ENCODE data around the gene LHX8.
"Not testable (repeated sequence)": the region's sequence is repeated elsewhere in the genome, so short reads cannot be mapped to it uniquely, and the experiment has no call there.

LHX8 gene

GRCh38 chr1:75133750-75134646 is at the start of gene LHX8:
Gene LHX8, plus strand, starts transcription at chr1:75134388. Its CDS starts 2,227 bp downstream, at chr1:75136615.
- no peak for DNase-seq (ENCODE audit: low read depth in 2 of 2)

DNA sequence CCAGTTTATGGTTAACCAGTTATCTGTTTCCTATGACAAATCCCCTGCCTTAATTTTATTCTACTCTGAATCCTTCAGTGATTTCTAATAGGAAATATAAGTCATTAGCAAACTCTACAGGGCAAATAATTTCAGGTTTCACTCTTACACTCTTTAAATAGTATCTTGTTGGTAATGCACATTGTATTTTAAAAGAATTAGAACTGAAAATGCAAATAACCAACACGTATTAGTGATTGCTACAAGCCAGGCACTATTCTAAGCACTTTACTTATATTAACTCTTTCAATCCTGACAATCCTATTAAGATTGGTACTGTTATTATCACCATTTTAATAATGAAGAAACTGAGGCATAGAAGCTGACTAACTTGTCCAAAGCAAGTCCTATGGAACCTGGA is 48.3 kb upstream of the LHX8 start:
- DNase-seq (ENCODE audit: low read depth in 2 of 2): no peak

DNA sequence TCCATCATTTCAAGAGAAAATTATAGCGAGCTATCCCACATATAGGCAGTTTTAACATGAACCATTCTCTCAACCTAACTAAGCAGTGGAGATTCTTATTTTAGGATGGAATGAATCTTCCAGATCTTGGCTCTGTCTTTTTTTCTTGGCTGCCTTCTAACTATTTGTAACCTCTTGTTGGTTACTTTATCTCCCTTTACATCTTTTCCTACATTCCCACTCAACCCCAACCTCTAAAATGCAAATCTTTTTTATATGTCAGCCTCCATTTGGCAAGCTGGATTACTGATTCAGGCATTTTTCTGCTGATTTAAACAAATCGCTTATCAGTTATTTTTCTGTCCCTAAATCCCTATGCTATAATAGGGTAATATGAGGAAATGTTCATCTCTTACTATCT is 46.9 kb upstream of the LHX8 start:
- DNase-seq (ENCODE audit: low read depth in 2 of 2): no peak

- no peak for DNase-seq (ENCODE audit: low read depth in 2 of 2)
Observed at GRCh38 chr1:75092141-75092540, 42.0 kb upstream of the LHX8 start.

- peak; percentile 1 to 9 for DNase-seq (ENCODE audit: low read depth in 2 of 2)
Observed at GRCh38 chr1:75097654-75098053, 36.5 kb upstream of the LHX8 start.

DNA sequence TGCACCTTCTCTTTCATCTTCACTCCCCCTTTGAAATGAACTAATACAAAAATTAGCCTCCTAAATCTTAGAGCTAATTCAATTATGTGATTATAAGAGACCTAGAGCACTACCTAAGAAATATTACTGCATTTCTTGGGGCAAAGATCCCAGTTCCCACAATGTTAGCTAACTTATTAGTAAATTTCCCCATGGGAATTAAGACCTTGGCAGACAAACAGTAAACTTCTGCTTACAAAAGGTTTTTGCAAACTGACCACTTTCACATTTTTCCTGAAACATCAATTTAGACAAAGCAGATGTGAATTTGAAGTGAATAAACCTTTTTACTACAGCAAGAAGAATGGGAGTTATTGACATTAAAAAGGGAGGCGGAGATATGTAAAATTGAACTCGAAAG is 34.6 kb upstream of the LHX8 start:
- no peak for DNase-seq (ENCODE audit: low read depth in 2 of 2)

GRCh38 chr1:75100481-75101092 is 33.6 kb upstream of the LHX8 start:
- DNase-seq (ENCODE audit: low read depth in 2 of 2): no peak

- DNase-seq (ENCODE audit: low read depth in 2 of 2): not testable (repeated sequence)
Observed at GRCh38 chr1:75112362-75112951, 21.7 kb upstream of the LHX8 start.

DNA sequence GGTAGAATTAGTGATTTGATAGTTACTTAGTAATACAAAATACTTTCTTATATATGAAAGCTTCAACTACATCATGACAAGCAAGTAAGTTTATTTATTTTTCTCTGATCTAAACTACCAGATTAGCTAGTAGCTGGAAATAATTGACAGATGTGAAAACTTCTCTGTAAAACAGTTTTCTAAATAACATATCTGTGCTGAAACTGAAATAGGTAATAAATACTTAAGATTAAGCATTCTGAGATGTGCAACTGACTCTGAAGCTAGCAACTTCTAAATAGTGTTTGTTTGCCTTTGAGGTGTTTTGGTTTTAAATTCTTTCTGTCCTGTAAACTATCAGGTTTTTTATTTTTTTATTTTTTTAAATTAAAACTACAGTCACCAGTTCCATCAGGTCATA is 18.5 kb upstream of the LHX8 start:
- DNase-seq (ENCODE audit: low read depth in 2 of 2): no peak

GRCh38 chr1:75123756-75124155 is 10.4 kb upstream of the LHX8 start:
- no peak for DNase-seq (ENCODE audit: low read depth in 2 of 2)

DNA sequence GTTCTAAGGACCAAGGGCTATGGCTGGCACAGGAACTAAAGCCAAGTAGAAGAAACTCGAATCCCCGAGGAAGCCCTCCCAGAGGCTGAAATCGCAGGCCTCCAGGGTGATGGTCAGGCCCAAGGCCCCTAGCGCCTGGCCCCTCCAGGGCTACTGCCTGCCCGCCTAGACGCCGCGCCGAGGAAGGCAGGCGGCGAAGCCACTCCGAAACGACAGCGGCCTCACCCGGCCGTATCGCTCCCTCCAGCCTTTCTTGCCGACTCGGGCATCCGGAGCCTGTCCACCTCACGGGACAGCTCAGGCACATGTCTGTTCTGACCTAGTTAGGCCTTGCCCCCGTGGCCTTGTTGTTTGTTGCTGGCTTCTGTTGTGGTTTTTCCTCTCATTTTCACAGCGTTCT is 9.7 kb upstream of the LHX8 start:
- DNase-seq (ENCODE audit: low read depth in 2 of 2): no peak

- no peak for DNase-seq (ENCODE audit: low read depth in 2 of 2)
Observed at GRCh38 chr1:75125161-75125726, 8.9 kb upstream of the LHX8 start.

GRCh38 chr1:75126611-75127101 is 7.5 kb upstream of the LHX8 start:
- DNase-seq (ENCODE audit: low read depth in 2 of 2): no peak

- no peak for DNase-seq (ENCODE audit: low read depth in 2 of 2)
Observed at GRCh38 chr1:75127916-75128717, 6.1 kb upstream of the LHX8 start.

- no peak for DNase-seq (ENCODE audit: low read depth in 2 of 2)
Observed at GRCh38 chr1:75129660-75129982, 4.6 kb upstream of the LHX8 start.

DNA sequence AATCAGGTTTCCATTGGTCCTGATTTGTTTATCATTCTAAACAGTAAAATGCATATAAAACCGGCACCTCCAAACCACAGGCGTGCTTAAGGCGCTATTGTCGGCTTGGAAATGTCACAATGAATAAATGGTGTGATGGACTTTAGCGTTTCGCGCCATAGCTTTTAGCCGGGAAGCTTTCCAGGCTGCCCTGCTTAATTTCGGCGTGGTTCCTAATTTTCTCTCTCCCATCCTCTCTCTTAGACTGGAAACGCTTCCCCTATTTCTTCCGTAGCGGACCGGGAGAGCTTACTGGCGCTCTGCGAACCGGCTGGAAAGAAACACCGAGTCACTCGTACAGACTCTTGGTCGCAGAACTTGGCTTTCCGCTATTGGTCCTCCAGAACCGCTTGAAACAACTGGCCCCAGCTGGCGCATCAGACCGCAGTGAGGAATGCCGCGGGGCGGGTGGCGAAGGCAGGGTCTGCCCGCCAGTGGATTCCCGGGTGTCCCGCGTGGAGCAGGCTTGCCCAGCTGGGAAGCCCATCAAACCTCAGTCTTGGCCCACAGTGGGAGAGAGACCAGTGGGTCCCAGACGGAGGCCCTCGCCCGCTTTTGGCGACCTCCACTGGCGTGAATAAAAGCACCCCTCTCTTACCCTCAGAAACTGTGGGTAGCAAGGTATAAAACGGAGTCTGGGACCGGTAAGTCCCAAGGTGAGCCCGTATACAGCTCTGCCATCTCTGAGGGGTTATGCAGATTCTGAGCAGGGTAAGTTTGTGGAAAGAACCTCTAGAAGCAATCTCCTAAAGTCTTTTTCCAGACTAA is 4.0 kb upstream of the LHX8 start:
- DNase-seq (ENCODE audit: low read depth in 2 of 2): no peak

DNA sequence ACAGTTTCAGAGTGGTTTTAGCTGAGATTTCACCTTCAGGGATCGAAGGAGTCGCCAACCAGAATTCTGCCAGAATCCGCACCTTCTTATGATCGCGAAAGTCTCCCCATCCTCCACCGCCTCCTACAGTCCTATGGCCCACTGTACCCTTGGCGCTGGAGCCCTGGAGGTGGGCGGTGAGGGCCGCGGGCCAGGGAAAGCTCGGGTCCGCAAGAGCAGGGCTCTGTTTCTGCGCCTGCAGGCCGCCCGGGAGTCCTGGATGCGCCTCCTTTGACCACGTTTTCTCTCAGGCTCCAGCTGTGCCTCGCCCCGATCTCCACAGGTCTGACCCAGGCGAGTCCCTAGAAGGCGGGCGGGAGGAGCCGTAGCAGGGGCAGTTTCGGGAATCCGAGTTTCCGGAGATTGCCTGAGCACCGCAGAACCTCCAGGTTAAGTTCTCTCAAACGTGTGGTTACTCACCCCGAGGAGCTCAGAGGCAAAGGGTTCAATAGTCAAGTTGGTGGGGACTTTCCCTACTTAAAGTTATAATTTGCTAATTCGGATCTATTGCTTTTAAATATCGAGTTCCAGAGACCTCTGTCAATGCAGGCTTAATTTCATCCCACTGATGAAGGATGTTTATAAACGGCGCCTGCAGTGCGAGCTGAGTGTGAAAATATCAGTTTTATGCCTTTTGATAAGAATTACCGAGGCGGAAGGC is 3.2 kb upstream of the LHX8 start:
- DNase-seq (ENCODE audit: low read depth in 2 of 2): no peak

DNA sequence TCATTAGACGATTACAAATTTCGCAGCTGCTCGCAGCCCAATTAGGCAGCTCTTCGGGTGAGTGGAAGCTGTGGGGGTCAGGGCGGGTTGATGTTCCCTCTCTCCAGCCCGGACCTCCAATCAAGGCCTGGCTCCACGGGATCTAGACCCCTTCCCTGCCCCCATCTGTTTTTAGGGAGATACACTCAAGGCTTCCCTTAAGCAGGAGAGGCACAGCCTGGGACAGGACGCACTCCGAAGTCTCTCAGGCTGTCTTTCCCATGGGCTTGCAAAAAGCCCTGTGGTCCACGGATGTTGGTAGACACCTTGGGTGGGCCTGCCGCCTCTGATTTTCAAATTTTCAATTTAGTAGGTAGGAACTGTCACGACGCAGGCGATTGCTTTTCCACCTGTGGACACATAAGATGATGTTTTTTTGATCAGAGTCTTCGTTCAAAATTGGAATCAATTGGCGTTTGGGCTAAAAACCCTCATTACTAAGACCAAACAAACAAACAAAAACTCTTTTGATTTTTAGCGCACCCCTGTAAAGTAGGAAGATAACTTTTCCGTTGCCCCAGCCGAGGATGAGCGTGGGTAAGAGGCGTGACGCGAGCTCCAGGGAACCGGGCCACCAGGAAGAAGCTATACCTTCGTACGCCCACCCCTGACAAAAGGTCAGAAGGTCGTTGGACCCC is 2.5 kb upstream of the LHX8 start:
- no peak for DNase-seq (ENCODE audit: low read depth in 2 of 2)

GRCh38 chr1:75132242-75132811 is 1.9 kb upstream of the LHX8 start:
- DNase-seq (ENCODE audit: low read depth in 2 of 2): no peak
